ENCODE data around the gene WNT5B. TPM values are rescaled to one million over a fixed set of nuclear protein-coding genes. Genes with fewer than 3 reads are reported as not detected.

WNT5B gene
- total and polyA plus RNA-seq, 9 of the 15 experiments (the other 6 are each of a cell fraction or from before 2014, with no cell fraction given): 0.42 to 16.8 (median 5.4) TPM

DNA sequence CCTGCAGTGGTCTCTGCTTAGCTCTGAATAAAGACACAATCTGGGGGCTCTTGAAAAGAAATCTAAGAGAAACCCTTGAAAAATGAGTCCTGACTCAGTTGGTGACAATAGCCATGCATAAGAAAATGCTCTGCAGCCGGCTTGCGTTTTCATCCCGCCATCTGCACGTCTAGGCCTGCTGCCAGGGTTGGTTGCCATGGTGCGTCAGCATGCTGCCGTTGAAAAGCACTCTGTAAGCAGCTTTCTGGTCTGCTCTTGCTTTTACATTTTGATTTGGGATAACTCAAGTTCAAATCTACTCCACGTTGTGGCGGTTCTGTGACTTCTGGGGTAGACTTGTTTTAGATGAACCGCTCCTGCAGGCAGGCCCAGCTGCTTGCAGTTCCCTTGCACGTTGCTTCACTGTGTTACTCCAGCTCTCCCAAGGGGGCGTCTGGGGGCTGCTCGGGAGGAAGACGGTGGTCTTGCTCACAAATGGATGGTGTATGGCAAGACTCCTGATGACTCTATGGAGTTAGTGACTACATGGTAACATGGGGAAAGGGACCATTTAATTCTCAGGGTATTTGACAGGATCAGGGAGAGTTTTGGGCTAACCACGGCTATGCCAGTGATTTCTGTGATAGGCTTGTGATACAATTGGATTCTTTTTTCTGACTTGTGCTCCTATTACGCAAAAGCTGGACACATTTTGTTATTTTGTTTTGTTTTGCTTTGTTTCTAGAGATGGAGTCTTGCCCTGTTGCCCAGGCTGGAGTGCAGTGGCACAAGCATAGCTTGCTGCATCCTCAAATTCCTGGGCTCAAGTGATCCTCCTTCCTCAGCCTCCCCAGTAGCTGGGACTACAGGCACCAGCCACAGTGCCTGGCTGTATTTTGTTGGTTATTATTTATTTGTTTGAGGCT, 15.8 kb downstream of the WNT5B start:
- FAIRE-seq (no peak), DNase-seq (ENCODE audit: extremely low read depth in 1 of 4, low spot score in 3 of 4) (no peak), ATAC-seq (no peak)
- H3K4me1 ChIP-seq (replicated peaks in 1 of 2; ENCODE audit: control insufficient read depth in 2 of 2, insufficient read depth in 2 of 2, low read length in 2 of 2): peaks cover 16 to 26% of the 10 kb centered on the region in 2 experiments
- no peak overlapping the region for H2AFZ ChIP-seq (ENCODE audit: low read depth, low read length)
- BruUV-seq (replicated peaks): no TSS peak
- no peak overlapping the region for H3K9ac ChIP-seq (ENCODE audit: insufficient read depth in 1 of 2, low read depth in 2 of 2, low read length in 2 of 2)
- ChIA-PET CTCF (ENCODE audit: low intra/inter-chr PET ratio) (no interaction called here), POLR2A (interaction anchor here (1.4 kb wide), 1 partner anchor 14 kb away, joined by 3 read pairs; no protein-coding TSS in a partner anchor)
- no peak overlapping the region for H3K4me3 ChIP-seq
- in situ Hi-C loops (cut with MboI) (loop anchor here (5.0 kb wide), 1 partner anchor 143 kb away; no protein-coding TSS in a partner anchor), intact Hi-C loops (cut with micrococcal nuclease) (no loop called here)
- no peak overlapping the region for H3K4me2 ChIP-seq (ENCODE audit: insufficient read depth, low read length)
- TF ChIP-seq ZNF316 (IDR thresholded peaks at IDR 0.05) (no peak), ZBED1 (IDR thresholded peaks at IDR 0.05) (no peak), HSF4 (CRISPR knock-in tag; IDR thresholded peaks at IDR 0.05; ENCODE audit: borderline replicate concordance) (no peak), PML (IDR thresholded peaks at IDR 0.05; ENCODE audit: low read length) (no peak), MXI1 (IDR thresholded peaks at IDR 0.05; ENCODE audit: low read depth, low read length) (no peak), CC2D1A (IDR thresholded peaks at IDR 0.05) (no peak), XRCC3 (IDR thresholded peaks at IDR 0.05) (no peak), CBFA2T2 (conservative IDR thresholded peaks at IDR 0.05) (no peak), ATF1 (CRISPR knock-in tag; IDR thresholded peaks at IDR 0.05) (no peak), ATF1 (tag; IDR thresholded peaks at IDR 0.05) (no peak), HNRNPH1 (optimal IDR thresholded peaks at IDR 0.05; ENCODE audit: low read depth, low read length) (no peak), ZNF263 (CRISPR knock-in tag; IDR thresholded peaks at IDR 0.05; ENCODE audit: borderline replicate concordance) (no peak), KHSRP (IDR thresholded peaks at IDR 0.05) (no peak), CHD4 (IDR thresholded peaks at IDR 0.05; ENCODE audit: insufficient read depth, insufficient replicate concordance, low read depth, low read length, poor library complexity, severe bottlenecking) (no peak), PHF21A (IDR thresholded peaks at IDR 0.05; ENCODE audit: borderline replicate concordance, low read depth) (no peak)
- no peaks in the 10 kb centered on the region for H3K9me1 ChIP-seq (ENCODE audit: control insufficient read depth, insufficient read depth, low read length)
- no peaks in the 10 kb centered on the region; the same call in 2 of the 3 replicates for H3K36me3 ChIP-seq (ENCODE audit: control insufficient read depth, insufficient read depth, low read length)
- no peaks in the 10 kb centered on the region for H3K9me3 ChIP-seq (replicated peaks; ENCODE audit: control insufficient read depth, insufficient read depth, low read depth, low read length)
- H3K27me3 ChIP-seq (ENCODE audit: control insufficient read depth in 2 of 2, insufficient read depth in 2 of 2, low read length in 2 of 2): no peaks in the 10 kb centered on the region
- no peak overlapping the region for H3K27ac ChIP-seq (ENCODE audit: extremely low read depth, low read depth, low read length)
- no peaks in the 10 kb centered on the region for H4K20me1 ChIP-seq (replicated peaks; ENCODE audit: control insufficient read depth, insufficient read depth, low read length)
- no peaks in the 10 kb centered on the region for H3K79me2 ChIP-seq (ENCODE audit: control insufficient read depth, insufficient read depth, low read length)
- 81% methylated on average over 13 of the region's 15 CpGs for WGBS (ENCODE audit: insufficient coverage, low coverage, missing lambda C conversion rate)

Measured in K562 (cell line).